ENCODE measurements around the gene TBC1D2B. TPM values are rescaled to one million over a fixed set of nuclear protein-coding genes. Genes with fewer than 3 reads are reported as not detected.

The TBC1D2B gene
- total RNA-seq, 4 donors from 2014 or later: 4.7 to 9.6 (median 8.1) TPM

GRCh38 chr15:78018946-78019644, 58.4 kb downstream of the TBC1D2B start:
- TF ChIP-seq POLR2A (IDR thresholded peaks at IDR 0.05): no peak
- TF ChIP-seq CTCF (IDR thresholded peaks at IDR 0.05 in 4 of 5, conservative IDR thresholded peaks at IDR 0.05 in 1 of 5): no peak
- no peaks in the 10 kb centered on the region for H3K9me3 ChIP-seq
- H3K4me1 ChIP-seq: peaks cover 7 to 10% of the 10 kb centered on the region in 2 donors
- DNase-seq (no peak), ATAC-seq (no peak)
- H3K36me3 ChIP-seq: peaks cover 0 to 8% of the 10 kb centered on the region in 2 donors
- intact Hi-C loops (cut with DNase I; ENCODE audit: low total_unique reads): no loop called here
- H3K27me3 ChIP-seq: no peaks in the 10 kb centered on the region
- in situ Hi-C loops (cut with MboI; ENCODE audit: low sequenced_read_pairs in 4 of 4): loop anchor here in 1 of 4 donors (10.0 kb wide), 1 partner anchor 46 kb away; no protein-coding TSS in a partner anchor
- H3K27ac ChIP-seq: no peak overlapping the region
- no peak overlapping the region for H3K4me3 ChIP-seq

GRCh38 chr15:78018445-78018844, 59.1 kb downstream of the TBC1D2B start:
- no peak overlapping the region for H3K27ac ChIP-seq
- H3K36me3 ChIP-seq: peaks cover 0 to 11% of the 10 kb centered on the region in 2 donors
- H3K9me3 ChIP-seq: no peaks in the 10 kb centered on the region
- ATAC-seq: no peak
- no peak overlapping the region for H3K4me3 ChIP-seq
- in situ Hi-C loops (cut with MboI; ENCODE audit: low sequenced_read_pairs in 4 of 4) (loop anchor here in 1 of 4 donors (10.0 kb wide), 1 partner anchor 46 kb away; no protein-coding TSS in a partner anchor), intact Hi-C loops (cut with DNase I; ENCODE audit: low total_unique reads) (no loop called here)
- H3K27me3 ChIP-seq: no peaks in the 10 kb centered on the region
- TF ChIP-seq CTCF (IDR thresholded peaks at IDR 0.05 in 4 of 5, conservative IDR thresholded peaks at IDR 0.05 in 1 of 5) (no peak), POLR2A (IDR thresholded peaks at IDR 0.05) (no peak)
- peaks cover 2 to 3% of the 10 kb centered on the region in 2 donors for H3K4me1 ChIP-seq
- no peak for DNase-seq

GRCh38 chr15:78016860-78017259, 60.7 kb downstream of the TBC1D2B start:
- Histone ChIP-seq H3K27ac (no peak overlapping the region), H3K36me3 (peaks cover 0 to 19% of the 10 kb centered on the region in 2 donors), H3K9me3 (no peaks in the 10 kb centered on the region), H3K27me3 (no peaks in the 10 kb centered on the region), H3K4me1 (peaks cover 4 to 7% of the 10 kb centered on the region in 2 donors), H3K4me3 (no peak overlapping the region)
- in situ Hi-C loops (cut with MboI; ENCODE audit: low sequenced_read_pairs in 4 of 4): loop anchor here in 1 of 4 donors (10.0 kb wide), 1 partner anchor 48 kb away; no protein-coding TSS in a partner anchor
- ATAC-seq (no peak), DNase-seq (no peak)
- TF ChIP-seq CTCF (IDR thresholded peaks at IDR 0.05 in 4 of 5, conservative IDR thresholded peaks at IDR 0.05 in 1 of 5) (no peak), POLR2A (IDR thresholded peaks at IDR 0.05) (no peak)
- intact Hi-C loops (cut with DNase I; ENCODE audit: low total_unique reads): loop anchor here (2.0 kb wide), 1 partner anchor 40 kb away; no protein-coding TSS in a partner anchor

- ATAC-seq (peak; percentile 53 to 65), DNase-seq (peak; percentile 61 to 88)
- TF ChIP-seq POLR2A (IDR thresholded peaks at IDR 0.05) (no peak), CTCF (IDR thresholded peaks at IDR 0.05 in 4 of 5, conservative IDR thresholded peaks at IDR 0.05 in 1 of 5) (no peak)
- H3K4me3 ChIP-seq: no peak overlapping the region
- in situ Hi-C loops (cut with MboI; ENCODE audit: low sequenced_read_pairs in 4 of 4): loop anchor here in 1 of 4 donors (10.0 kb wide), 1 partner anchor 52 kb away; no protein-coding TSS in a partner anchor
- peaks cover 0 to 22% of the 10 kb centered on the region in 2 donors for H3K36me3 ChIP-seq
- intact Hi-C loops (cut with DNase I; ENCODE audit: low total_unique reads): no loop called here
- H3K4me1 ChIP-seq: peaks cover 12 to 16% of the 10 kb centered on the region in 2 donors
- no peaks in the 10 kb centered on the region for H3K9me3 ChIP-seq
- H3K27ac ChIP-seq: peak overlapping the region in 2 of 4 donors; percentile 21 to 46
- H3K27me3 ChIP-seq: no peaks in the 10 kb centered on the region
Measured at GRCh38 chr15:78012643-78013077, 64.9 kb downstream of the TBC1D2B start.

Data from gastrocnemius medialis (tissue), 4 donors.